Fibroblast of skin of abdomen (primary cell): ENCODE measurements around the gene RNASEH2B. TPM values are rescaled to one million over a fixed set of nuclear protein-coding genes. Genes with fewer than 3 reads are reported as not detected.

Experiments
- DNase-seq: peaks from one replicate; pipeline ENCODE4 v3.0.0-alpha.2; 2013
- polyA plus RNA-seq, 2 experiments: library from polyadenylated mRNA; unstranded; fragments of 120-200 nt; gene quantifications; one replicate each; pipeline ENCODE4 v1.2.1, GENCODE V29; 2013; ENCODE audit not compliant: insufficient read length in 2 of 2

RNASEH2B gene, protein sequence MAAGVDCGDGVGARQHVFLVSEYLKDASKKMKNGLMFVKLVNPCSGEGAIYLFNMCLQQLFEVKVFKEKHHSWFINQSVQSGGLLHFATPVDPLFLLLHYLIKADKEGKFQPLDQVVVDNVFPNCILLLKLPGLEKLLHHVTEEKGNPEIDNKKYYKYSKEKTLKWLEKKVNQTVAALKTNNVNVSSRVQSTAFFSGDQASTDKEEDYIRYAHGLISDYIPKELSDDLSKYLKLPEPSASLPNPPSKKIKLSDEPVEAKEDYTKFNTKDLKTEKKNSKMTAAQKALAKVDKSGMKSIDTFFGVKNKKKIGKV
- 50.3 TPM for polyA plus RNA-seq (2013, experiment 1 of 2; ENCODE audit: insufficient read length)
- 49.5 TPM for polyA plus RNA-seq (2013, experiment 2 of 2; ENCODE audit: insufficient read length)

- peak; percentile 67 for DNase-seq
Observed at GRCh38 chr13:50909605-50910484, at the start of gene RNASEH2B. Gene RNASEH2B, plus strand, starts transcription at chr13:50909791. Its CDS starts 286 bp downstream, at chr13:50910077.

- DNase-seq = no peak
Observed at GRCh38 chr13:50864492-50864891, 45.1 kb upstream of the RNASEH2B start.

DNA sequence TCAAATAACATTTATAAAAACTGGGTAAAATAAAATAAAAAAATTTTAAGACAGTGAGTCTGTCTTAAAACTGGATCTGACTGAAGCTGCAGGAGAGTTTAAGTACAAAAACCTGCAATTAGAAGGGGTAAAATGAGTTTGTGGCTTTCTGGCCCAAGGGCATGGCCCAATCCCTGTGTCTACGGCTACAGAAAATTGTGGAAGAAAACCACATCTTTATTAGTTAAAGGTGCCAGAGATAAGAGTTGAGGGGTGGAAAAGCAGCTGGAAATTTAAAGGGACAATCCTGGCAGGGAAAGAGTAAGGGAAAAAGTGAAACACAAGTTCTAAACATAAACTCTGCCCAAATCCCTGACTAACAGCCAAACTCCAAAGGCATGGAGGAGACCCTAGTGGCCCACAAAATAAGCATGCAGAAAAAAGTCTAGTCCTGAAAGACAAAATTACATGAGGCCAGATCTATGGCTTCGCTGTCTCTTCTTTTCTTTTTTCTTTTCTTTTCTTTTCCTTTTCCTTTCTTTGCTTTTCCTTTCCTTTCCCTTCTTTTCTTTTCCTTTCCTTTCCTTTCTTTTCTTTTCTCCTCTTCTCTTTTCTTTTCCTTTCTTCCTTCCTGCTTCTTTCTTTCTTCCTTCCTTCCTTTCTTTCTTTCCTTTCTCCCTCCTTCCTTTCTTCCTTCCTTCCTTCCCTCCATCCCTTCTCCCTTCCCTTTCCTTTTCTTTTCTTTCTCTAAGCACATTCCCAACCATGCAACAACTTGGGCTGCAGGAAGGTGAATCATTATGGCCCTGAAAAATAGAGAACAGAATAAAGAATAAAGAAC is 42.6 kb upstream of the RNASEH2B start:
- no peak for DNase-seq

DNA sequence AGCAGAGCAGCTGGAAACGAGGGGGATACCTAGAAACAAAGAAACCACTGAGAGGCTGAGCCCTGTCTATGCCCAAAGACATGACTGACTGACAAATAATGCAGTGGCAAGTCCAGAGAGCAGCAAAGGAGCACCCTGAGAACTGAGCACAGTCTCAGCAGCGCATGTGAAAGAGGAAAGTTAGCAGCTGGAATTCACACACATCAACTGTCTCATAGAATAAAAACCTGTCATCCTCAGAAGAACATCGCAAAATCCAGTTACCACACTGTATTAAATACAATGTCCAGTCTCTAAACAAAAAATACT is 42.0 kb upstream of the RNASEH2B start:
- no peak for DNase-seq

DNA sequence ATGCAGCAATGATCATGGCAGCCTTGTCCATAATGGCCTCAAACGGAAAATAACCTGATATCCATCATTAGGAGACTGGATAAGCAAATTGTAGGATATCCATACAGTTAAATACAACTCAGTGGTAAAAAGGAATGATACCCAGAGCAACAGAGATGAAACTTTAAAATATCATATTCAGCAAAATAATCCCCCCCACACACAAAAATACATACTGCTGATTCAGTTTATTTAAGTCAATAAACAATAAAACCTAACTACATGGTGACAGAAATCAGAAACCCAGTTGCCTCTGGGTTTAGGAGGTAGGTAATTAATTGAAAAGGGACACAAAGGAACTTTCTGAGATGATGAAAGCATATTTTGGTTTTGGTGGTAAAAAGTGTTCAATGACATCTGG is 38.2 kb upstream of the RNASEH2B start:
- DNase-seq = no peak

- peak; percentile 48 for DNase-seq
Observed at GRCh38 chr13:50873467-50873866, 36.1 kb upstream of the RNASEH2B start.

- no peak for DNase-seq
Observed at GRCh38 chr13:50873991-50874390, 35.6 kb upstream of the RNASEH2B start.

DNA sequence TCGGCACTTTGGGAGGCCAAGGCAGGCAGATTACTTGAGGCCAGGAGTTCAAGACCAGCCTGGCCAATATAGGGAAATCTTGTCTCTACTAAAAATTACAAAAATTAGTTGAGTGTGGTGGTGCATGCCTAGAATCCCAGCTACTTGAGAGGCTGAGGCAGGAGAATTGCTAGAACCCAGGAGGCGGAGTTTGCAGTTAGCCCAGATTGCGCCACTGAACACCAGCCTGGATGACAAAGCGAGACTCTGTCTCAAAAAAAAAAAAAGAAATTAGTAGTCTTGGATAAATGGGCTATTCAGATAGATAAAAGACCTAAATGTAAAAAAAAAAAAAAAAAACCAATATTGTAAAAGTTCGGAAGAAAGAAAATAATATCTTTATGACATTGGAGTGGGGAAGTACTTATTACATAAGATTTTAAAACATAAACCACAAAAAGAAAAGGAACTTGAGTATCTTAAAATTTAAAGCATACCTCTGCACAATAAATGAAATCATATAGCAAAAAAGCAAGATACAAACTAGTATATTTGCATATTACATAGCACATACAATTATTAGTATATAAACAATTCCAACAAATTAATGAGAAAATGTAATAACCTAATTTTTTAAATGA is 26.7 kb upstream of the RNASEH2B start:
- DNase-seq = no peak

- no peak for DNase-seq
Observed at GRCh38 chr13:50883728-50884127, 25.9 kb upstream of the RNASEH2B start.

DNA sequence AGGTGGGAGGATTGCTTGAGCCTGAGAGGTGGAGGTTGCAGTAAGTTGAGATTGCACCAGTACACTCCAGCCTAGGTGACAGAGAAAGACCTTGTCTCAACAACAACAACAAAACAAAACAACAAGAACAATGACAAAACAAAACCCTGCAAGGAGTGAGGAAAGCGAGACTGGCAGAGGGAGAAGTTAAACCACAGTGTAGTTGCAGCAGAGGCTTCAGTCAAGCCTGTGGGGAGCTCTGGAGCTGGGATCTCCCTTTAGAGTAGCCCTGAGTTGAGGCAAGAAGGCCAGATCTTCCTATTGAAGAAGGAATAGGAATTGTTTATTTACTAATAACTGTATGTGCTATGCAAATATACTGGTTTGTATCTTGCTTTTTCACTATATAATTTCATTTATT is 25.3 kb upstream of the RNASEH2B start:
- DNase-seq = no peak

DNA sequence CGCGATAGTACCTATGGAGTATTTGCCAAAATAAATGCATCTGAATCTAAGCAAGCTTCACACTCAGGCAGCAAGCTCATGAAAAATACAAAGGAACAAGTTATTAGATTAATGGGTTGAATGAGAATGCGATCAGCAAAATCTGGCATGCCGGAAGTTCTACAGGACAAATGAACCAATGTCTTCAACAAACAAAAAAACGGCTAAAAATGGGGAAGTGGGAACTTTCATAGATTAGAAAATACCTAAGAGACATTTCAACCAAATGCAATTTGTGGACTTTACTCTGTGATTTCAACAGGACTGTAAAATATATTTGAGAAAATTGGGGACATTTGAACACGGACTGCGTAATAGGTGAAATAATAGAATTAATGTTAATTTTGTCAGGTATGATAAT is 22.4 kb upstream of the RNASEH2B start:
- no peak for DNase-seq

DNA sequence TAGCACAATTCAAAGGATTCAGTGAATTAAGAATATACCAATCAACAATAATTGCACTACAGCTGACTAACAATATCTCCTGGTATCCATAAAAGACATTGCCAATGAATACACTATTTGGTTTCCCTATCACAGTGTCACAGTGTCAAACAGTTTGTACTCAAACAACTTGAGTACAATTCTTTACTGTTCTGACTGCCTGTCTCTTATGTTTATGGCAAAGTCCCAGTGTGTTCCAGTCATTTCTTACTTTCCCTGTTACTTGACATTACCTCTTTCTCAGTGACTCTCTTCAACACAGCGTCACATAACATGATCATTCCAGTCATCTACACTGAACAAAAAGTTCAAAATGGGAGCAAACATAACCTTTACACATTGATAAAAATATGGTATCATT is 21.2 kb upstream of the RNASEH2B start:
- DNase-seq = no peak

DNA sequence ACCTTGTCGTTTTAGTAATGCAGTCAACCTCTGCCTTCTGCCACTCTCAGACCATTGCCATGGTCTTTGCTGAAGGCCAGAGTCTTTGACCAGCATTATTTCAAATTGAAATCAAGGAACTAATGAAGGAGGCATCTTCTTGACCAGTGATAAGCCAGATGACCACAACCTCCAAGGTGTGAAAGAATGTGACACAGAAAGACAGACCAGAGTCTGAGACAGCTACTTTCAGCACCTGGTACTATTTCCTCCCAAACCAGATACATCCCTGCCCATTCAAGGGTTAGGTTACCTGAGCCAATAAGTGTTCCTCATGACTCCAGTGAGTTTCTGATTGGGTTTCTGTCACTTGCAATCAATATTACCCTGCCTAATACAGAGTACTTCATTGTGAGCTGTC is 20.3 kb upstream of the RNASEH2B start:
- no peak for DNase-seq

- DNase-seq = no peak
Observed at GRCh38 chr13:50891206-50891605, 18.4 kb upstream of the RNASEH2B start.

- DNase-seq = no peak
Observed at GRCh38 chr13:50892210-50892944, 17.2 kb upstream of the RNASEH2B start.

- peak; percentile 65 for DNase-seq
Observed at GRCh38 chr13:50893211-50893852, 16.3 kb upstream of the RNASEH2B start.

GRCh38 chr13:50894012-50894411 is 15.6 kb upstream of the RNASEH2B start:
- DNase-seq = no peak

DNA sequence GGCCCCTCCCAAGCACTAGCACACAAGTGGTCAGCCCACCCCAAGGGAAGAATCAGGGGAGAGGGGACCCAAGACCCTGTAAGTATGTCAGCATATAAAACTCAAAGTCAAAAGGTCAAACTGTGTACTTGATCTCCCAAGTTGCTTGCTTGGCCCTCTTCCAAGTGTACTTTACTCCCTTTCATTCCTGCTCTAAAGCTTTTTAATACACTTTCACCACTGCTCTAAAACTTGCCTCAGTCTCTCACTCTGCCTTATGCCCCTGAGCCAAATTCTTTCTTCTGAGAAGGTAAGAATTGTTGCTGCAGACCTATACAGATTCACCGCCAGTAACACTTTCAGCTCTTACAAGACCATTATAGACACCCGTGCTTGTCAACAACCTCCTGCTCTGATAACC is 15.1 kb upstream of the RNASEH2B start:
- DNase-seq = no peak

- DNase-seq = no peak
Observed at GRCh38 chr13:50898338-50898737, 11.3 kb upstream of the RNASEH2B start.

DNA sequence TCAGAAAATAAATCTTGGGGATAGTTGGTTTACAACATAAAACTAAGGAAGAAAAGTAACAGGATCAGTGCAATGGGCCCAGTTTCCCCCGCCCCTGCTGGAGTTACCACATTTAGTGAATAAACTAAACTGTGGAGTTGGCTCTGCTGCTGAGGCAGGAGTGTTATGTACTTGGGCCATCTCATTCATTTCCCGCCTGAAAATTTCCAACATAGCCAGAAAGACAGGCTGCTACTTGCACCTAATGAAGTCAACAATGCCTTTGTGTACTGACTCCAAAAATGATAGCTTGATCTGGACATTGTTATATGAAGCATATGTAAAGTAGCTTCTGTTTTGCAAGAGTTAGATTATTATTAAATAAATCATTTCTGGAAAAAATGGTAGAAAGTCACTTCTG is 7.9 kb upstream of the RNASEH2B start:
- no peak for DNase-seq

GRCh38 chr13:50905256-50905655 is 4.3 kb upstream of the RNASEH2B start:
- DNase-seq = no peak
